Thoracic aorta (tissue), 2 donors: Measurements from ENCODE around the gene OMA1. TPM values are rescaled to one million over a fixed set of nuclear protein-coding genes. Genes with fewer than 3 reads are reported as not detected.
A peak's percentile ranks its signal among the peaks of the same experiment; 100 is the strongest.
"Not testable (repeated sequence)": the region's sequence is repeated elsewhere in the genome, so short reads cannot be mapped to it uniquely, and the experiment has no call there.

Experiments used
- ATAC-seq: fragments of 150-250 bp; one replicate; pipeline ENCODE4 v1.8.0; 2017; ENCODE audit warnings: low read depth; ENCODE audit not compliant: insufficient number of reproducible peaks, low FRiP score
- DNase-seq: peaks from one replicate; pipeline ENCODE4 v3.0.0-alpha.2; 2020; ENCODE audit warnings: low spot score
- H3K27ac ChIP-seq, 2 donors: fragments of 200-600 bp; sonication (generic); 1 replicate in 1 of 2; 2 replicates in 1 of 2; pipeline ENCODE4 v1.5.1; 2016; ENCODE audit warnings: mild to moderate bottlenecking in 2 of 2, moderate library complexity in 2 of 2
- H3K27me3 ChIP-seq: fragments of 200-600 bp; sonication (generic); replicated peaks from 2 replicates; pipeline ENCODE4 v1.6.0; 2016; ENCODE audit warnings: mild to moderate bottlenecking; ENCODE audit not compliant: insufficient read depth
- H3K36me3 ChIP-seq: fragments of 200-600 bp; sonication (generic); one replicate; pipeline ENCODE4 v1.5.1; 2016
- H3K4me1 ChIP-seq, 2 donors: fragments of 200-600 bp; sonication (generic); 1 replicate in 1 of 2; 2 replicates in 1 of 2; pipeline versions ENCODE4 v1.5.1 to v1.6.0; 2016; ENCODE audit warnings: low read depth in 2 of 2, mild to moderate bottlenecking in 1 of 2; ENCODE audit not compliant: control insufficient read depth in 1 of 2
- H3K4me3 ChIP-seq: fragments of 200-600 bp; sonication (generic); 2 replicates; pipeline ENCODE4 v1.5.1; 2016; ENCODE audit warnings: mild to moderate bottlenecking
- H3K9me3 ChIP-seq: fragments of 200-600 bp; sonication (generic); 2 replicates; pipeline ENCODE4 v1.5.1; 2016
- CTCF ChIP-seq: fragments of 200-600 bp; sonication (generic); IDR thresholded peaks from one replicate; pipeline ENCODE4 v1.5.1; 2019; ENCODE audit warnings: antibody characterized with exemption
- total RNA-seq, 2 donors: library from RNA; depleted of rRNA; stranded (reverse); fragments of >200 nt; gene quantifications; one replicate each; pipeline versions ENCODE4 v1.1.0 to v1.2.3, GENCODE V29; 2016

The OMA1 gene
- total RNA-seq, 2 donors from 2014 or later: 20.4 to 42.4 TPM

GRCh38 chr1:58543260-58543659, 3.3 kb downstream of the OMA1 start:
- no peaks in the 10 kb centered on the region for H3K36me3 ChIP-seq
- no peaks in the 10 kb centered on the region for H3K27me3 ChIP-seq
- no peaks in the 10 kb centered on the region for H3K9me3 ChIP-seq
- TF ChIP-seq CTCF: no peak
- peaks cover 9 to 15% of the 10 kb centered on the region in 2 donors for H3K4me1 ChIP-seq
- DNase-seq (no peak), ATAC-seq (no peak)
- H3K27ac ChIP-seq: peak overlapping the region in 1 of 2 donors; percentile 29
- no peak overlapping the region for H3K4me3 ChIP-seq

GRCh38 chr1:58539553-58539952, 7.0 kb downstream of the OMA1 start:
- Histone ChIP-seq H3K4me1 (peaks cover 2 to 3% of the 10 kb centered on the region in 2 donors), H3K4me3 (no peak overlapping the region), H3K36me3 (no peaks in the 10 kb centered on the region), H3K9me3 (no peaks in the 10 kb centered on the region), H3K27me3 (no peaks in the 10 kb centered on the region), H3K27ac (no peak overlapping the region)
- no peak for ATAC-seq
- no peak for DNase-seq
- no peak for TF ChIP-seq CTCF

- Histone ChIP-seq H3K4me3 (no peak overlapping the region), H3K9me3 (no peaks in the 10 kb centered on the region), H3K4me1 (no peaks in the 10 kb centered on the region), H3K27ac (no peak overlapping the region), H3K36me3 (no peaks in the 10 kb centered on the region), H3K27me3 (no peaks in the 10 kb centered on the region)
- DNase-seq (no peak), ATAC-seq (no peak)
- no peak for TF ChIP-seq CTCF
These were observed 7.7 kb downstream of the OMA1 start for GRCh38 chr1:58538821-58539220.

- H3K36me3 ChIP-seq, H3K4me1 ChIP-seq, H3K9me3 ChIP-seq, H3K27ac ChIP-seq, ATAC-seq, DNase-seq, H3K27me3 ChIP-seq, H3K4me3 ChIP-seq: not testable (repeated sequence)
These were observed 14.7 kb downstream of the OMA1 start for GRCh38 chr1:58531842-58532241.

GRCh38 chr1:58529284-58529683, 17.2 kb downstream of the OMA1 start:
- Histone ChIP-seq H3K9me3 (no peaks in the 10 kb centered on the region), H3K27ac (no peak overlapping the region), H3K27me3 (no peaks in the 10 kb centered on the region), H3K4me1 (no peaks in the 10 kb centered on the region), H3K36me3 (peaks cover 5% of the 10 kb centered on the region), H3K4me3 (no peak overlapping the region)
- TF ChIP-seq CTCF: no peak
- ATAC-seq: no peak
- no peak for DNase-seq

GRCh38 chr1:58528518-58528917, 18.0 kb downstream of the OMA1 start:
- ATAC-seq: no peak
- no peaks in the 10 kb centered on the region for H3K4me1 ChIP-seq
- no peaks in the 10 kb centered on the region for H3K9me3 ChIP-seq
- no peak for DNase-seq
- no peak overlapping the region for H3K4me3 ChIP-seq
- no peak overlapping the region for H3K27ac ChIP-seq
- no peaks in the 10 kb centered on the region for H3K27me3 ChIP-seq
- TF ChIP-seq CTCF: no peak
- H3K36me3 ChIP-seq: peaks cover 5% of the 10 kb centered on the region
